Thymus (tissue), 11 donors: ENCODE results near the gene PIR. TPM values are rescaled to one million over a fixed set of nuclear protein-coding genes. Genes with fewer than 3 reads are reported as not detected.

Experiments used
- DNase-seq, 9 donors: peaks; one replicate each; pipeline ENCODE4 v3.0.0-alpha.2; 2013; ENCODE audit warnings: low spot score in 9 of 9, low read depth in 6 of 9, missing footprints in 1 of 9
- H3K27ac ChIP-seq, 2 donors: one replicate each; pipeline ENCODE4 v1.5.1; 2013; ENCODE audit warnings: control low read depth in 1 of 2, low read depth in 1 of 2, low read length in 1 of 2, mild to moderate bottlenecking in 1 of 2, moderate library complexity in 1 of 2
- H3K27me3 ChIP-seq, 2 donors: one replicate each; pipeline ENCODE4 v1.5.1; 2013; ENCODE audit warnings: low read length in 1 of 2; ENCODE audit not compliant: control insufficient read depth in 2 of 2, insufficient read depth in 1 of 2
- H3K36me3 ChIP-seq, 2 donors: one replicate each; pipeline ENCODE4 v1.5.1; 2013; ENCODE audit warnings: low read length in 1 of 2, mild to moderate bottlenecking in 1 of 2, moderate library complexity in 1 of 2; ENCODE audit not compliant: control insufficient read depth in 2 of 2, insufficient read depth in 2 of 2
- H3K4me1 ChIP-seq, 2 donors: one replicate each; pipeline ENCODE4 v1.5.1; 2013; ENCODE audit warnings: low read length in 2 of 2; ENCODE audit not compliant: control insufficient read depth in 2 of 2, insufficient read depth in 2 of 2
- H3K4me3 ChIP-seq, 2 donors: one replicate each; pipeline ENCODE4 v1.5.1; 2013; ENCODE audit warnings: low read length in 2 of 2, control low read depth in 1 of 2, mild to moderate bottlenecking in 1 of 2
- H3K9me3 ChIP-seq, 2 donors: one replicate each; pipeline ENCODE4 v1.5.1; 2013; ENCODE audit warnings: low read length in 1 of 2, mild to moderate bottlenecking in 1 of 2; ENCODE audit not compliant: control insufficient read depth in 2 of 2, insufficient read depth in 1 of 2
- WGBS: extraction: QIAGEN DNeasy Blood & Tissue Kit; methylation state at CpG from one replicate; pipeline ENCODE4 v1.1.7; 2013; 5-methylcytosine and 5-hydroxymethylcytosine counted together
- polyA plus RNA-seq: library from polyadenylated mRNA; stranded (reverse); fragments of 200-250 nt; gene quantifications from one replicate; pipeline ENCODE4 v1.2.3, GENCODE V29; 2013
- total RNA-seq: library from RNA; stranded (reverse); fragments of 120-200 nt; gene quantifications from one replicate; pipeline ENCODE4 v1.2.4, GENCODE V29; 2013
- donor health status: healthy.

The PIR gene
- total and polyA plus RNA-seq, 2 donors = 4.6 to 13.0 TPM

DNA sequence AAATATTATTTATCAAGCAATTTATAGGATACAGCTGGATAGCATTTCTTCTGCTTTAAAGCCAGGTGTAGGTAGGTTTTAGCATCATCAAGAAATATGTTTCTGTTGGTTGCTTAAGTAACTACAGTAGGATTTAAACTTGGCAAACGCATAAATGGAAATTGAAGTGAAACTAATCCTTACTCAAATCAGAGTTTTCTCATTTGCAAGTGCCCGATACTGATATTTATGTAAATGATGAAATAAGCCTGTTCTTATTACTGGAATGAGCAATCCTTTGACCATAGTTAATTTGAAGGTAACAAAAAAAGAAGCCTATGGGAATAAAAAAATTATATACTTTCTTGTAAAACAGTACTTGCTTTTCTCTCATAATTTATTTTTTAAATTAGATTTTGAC, 134.6 kb downstream of the PIR start:
- Histone ChIP-seq H3K36me3 (no peaks in the 10 kb centered on the region), H3K4me3 (no peak overlapping the region), H3K27ac (no peak overlapping the region), H3K27me3 (no peaks in the 10 kb centered on the region), H3K4me1 (no peaks in the 10 kb centered on the region), H3K9me3 (no peaks in the 10 kb centered on the region)
- DNase-seq = no peak
- 89% methylated on average over 2 of the region's 2 CpGs for WGBS

DNA sequence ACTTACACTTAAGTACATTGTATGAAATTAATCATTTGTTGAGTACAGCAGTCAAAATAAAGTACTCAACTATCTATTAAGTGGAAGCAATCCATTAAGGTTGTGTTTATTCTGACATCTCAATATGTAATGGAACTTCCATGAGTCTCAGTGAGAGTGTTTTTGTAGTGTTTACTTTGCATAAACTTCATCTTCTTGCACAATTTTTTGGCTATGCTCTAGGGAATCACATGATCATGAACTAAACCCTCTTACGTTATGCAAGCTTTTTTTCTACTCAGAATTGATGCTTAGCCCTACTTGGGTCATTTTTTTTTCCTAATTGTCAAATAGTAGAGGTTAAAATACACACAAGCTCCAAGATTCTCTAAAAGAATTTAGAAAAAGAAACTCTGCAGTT, 136.7 kb downstream of the PIR start:
- WGBS = 90% methylated on average over 1 of the region's 1 CpG
- H3K4me3 ChIP-seq = no peak overlapping the region
- no peak for DNase-seq
- no peaks in the 10 kb centered on the region for H3K9me3 ChIP-seq
- no peak overlapping the region for H3K27ac ChIP-seq
- no peaks in the 10 kb centered on the region for H3K27me3 ChIP-seq
- no peaks in the 10 kb centered on the region for H3K4me1 ChIP-seq
- no peaks in the 10 kb centered on the region for H3K36me3 ChIP-seq

DNA sequence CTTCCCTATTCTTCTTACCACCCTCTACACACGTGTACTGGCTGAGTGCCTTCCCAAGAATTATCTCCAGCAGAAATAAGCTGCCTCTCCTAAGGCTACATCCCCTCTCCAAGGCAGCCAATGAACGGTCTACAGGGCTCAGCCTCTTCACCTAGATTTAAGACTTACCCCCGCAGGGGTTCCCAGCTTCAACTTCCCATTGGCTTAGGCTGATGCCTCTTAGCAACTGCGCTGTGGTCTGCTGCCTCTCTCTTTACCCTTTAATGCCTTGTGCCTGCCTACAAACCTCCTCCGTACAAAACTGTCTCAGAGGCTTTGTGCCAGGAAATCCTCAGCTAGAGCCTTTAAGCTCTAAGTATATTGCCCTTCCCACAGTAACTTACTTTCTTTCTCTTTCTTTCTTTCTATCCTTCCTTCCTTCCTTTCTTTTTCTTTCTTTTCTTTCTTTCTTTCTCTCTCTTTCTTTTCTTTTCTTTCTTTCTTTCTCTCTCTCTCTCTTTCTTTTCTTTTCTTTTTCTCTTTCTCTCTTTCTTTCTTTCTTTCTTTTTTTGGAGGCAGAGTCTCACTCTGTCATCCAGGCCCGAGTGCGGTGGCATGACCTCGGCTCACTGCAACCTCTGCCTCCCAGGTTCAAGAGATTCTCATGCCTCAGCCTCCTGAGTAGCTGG, 142.7 kb downstream of the PIR start:
- WGBS = 67% methylated on average over 8 of the region's 8 CpGs
- Histone ChIP-seq H3K9me3 (no peaks in the 10 kb centered on the region), H3K4me1 (no peaks in the 10 kb centered on the region), H3K36me3 (no peaks in the 10 kb centered on the region), H3K27me3 (no peaks in the 10 kb centered on the region), H3K4me3 (no peak overlapping the region), H3K27ac (no peak overlapping the region)
- peak in 1 of 9 donors; percentile 8 for DNase-seq

DNA sequence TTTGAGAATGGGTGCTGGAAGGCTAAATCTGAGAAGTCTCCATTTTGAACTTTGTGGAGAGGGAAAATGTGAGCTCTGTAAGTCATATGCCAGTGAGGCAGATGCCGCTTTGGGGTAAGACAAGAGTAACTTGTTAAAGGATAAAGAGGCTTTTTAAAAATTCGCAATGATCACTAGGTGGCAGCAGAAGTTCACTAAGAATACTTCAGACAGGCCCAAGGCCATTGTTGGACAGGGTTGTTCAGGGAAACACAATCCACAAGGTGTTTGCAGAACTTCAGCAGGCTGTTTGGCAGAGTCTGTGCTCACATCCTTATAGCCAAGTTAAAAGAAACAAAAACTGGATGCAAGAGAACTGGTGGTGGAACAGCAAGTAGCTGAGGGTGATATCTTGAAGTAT, 144.1 kb downstream of the PIR start:
- Histone ChIP-seq H3K4me1 (no peaks in the 10 kb centered on the region), H3K27me3 (peaks cover 0 to 4% of the 10 kb centered on the region in 2 donors), H3K36me3 (no peaks in the 10 kb centered on the region), H3K9me3 (no peaks in the 10 kb centered on the region), H3K27ac (no peak overlapping the region), H3K4me3 (no peak overlapping the region)
- 36% methylated on average over 2 of the region's 2 CpGs for WGBS
- peak in 5 of 9 donors; percentile 24 to 66 (median 26) for DNase-seq

DNA sequence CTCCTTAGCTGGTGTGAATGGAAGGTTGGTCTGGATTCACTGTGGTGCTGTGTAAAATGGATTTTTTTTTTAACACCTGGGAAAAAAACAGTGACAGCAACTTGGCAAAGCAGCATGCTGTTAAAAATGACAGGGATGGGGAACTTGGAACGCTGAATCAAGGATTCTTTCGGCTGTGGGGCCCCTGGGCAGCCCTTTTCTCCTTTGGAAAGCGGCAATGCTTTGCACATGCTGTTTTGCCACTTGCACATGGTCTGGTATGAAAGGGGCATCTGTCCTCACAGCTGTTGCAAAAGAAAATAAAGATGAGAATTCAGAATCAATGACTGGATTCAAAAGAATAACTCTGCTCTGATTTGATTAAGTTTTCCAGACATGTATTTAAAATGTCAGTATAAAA, 147.2 kb downstream of the PIR start:
- no peak for DNase-seq
- Histone ChIP-seq H3K4me1 (no peaks in the 10 kb centered on the region), H3K9me3 (no peaks in the 10 kb centered on the region), H3K4me3 (no peak overlapping the region), H3K36me3 (no peaks in the 10 kb centered on the region), H3K27me3 (peaks cover 0 to 7% of the 10 kb centered on the region in 2 donors), H3K27ac (no peak overlapping the region)
- WGBS = 92% methylated on average over 3 of the region's 3 CpGs

DNA sequence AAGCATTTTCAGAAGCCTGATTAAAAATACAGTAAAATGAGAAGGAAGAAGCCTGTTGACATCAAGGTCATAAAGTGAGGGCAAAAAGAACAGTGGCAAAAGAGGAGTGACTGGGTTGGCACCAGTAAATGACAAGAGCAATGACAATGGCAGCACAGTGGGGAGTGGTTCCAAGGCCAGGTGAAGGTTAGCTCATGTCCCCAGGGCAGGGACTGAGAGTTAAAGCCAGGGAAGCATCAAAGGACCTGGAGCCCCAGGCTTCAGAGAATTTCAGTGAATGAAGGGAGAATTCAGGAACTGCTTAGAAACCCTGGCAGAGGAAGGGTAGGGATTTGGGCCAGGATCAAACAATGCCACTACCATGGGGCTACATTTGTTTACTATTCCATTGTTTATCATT, 149.0 kb downstream of the PIR start:
- H3K9me3 ChIP-seq = no peaks in the 10 kb centered on the region
- DNase-seq = no peak

DNA sequence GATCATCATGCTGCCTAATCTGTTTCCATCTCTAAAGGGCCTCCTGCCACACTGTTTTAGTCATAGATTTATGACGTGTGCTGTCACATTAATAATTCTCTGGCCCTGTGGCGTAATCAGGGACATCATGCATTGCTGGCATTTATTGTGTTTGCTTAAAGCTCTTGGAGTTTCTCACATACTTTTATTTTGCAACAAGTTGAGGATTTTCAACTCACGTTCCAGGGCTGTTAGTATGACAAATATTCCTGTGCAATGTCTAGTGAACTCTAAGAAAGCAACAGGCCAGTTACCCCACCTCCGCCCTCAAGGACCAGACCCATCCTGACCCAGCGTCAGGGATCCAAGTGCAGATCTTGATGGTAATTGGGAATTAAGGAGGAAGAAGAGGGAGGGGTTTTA, 150.1 kb downstream of the PIR start:
- H3K36me3 ChIP-seq = no peaks in the 10 kb centered on the region
- H3K27ac ChIP-seq = no peak overlapping the region
- no peaks in the 10 kb centered on the region for H3K9me3 ChIP-seq
- 93% methylated on average over 5 of the region's 5 CpGs for WGBS
- H3K27me3 ChIP-seq = peaks cover 0 to 10% of the 10 kb centered on the region in 2 donors
- H3K4me1 ChIP-seq = no peaks in the 10 kb centered on the region
- DNase-seq = no peak
- H3K4me3 ChIP-seq = no peak overlapping the region

More for the DNA sequence above, 149.0 kb downstream of the PIR start:
- Histone ChIP-seq H3K4me3 (no peak overlapping the region), H3K36me3 (no peaks in the 10 kb centered on the region), H3K27me3 (peaks cover 0 to 10% of the 10 kb centered on the region in 2 donors), H3K27ac (no peak overlapping the region), H3K4me1 (no peaks in the 10 kb centered on the region)

DNA sequence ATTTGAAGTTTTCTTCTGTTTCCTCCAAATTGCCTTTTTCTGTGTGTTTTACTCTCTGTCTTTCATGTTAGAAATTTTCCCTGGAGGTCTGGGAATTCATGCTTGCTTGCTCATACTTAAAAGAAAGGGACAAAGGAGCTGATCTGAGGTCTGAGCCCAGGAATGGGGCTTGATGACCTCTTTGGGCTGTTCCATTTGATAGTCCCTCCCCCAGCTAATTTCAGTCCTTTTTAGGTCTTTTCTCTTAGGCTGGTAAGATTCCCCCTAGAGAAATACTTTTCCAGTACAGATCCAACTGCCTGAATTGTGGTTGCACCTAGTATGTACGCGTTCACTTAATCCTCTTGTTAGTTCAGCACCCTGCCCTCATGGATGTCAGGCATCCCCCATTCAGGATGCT, 152.3 kb downstream of the PIR start:
- no peak for DNase-seq
- H3K27me3 ChIP-seq = peaks cover 0 to 20% of the 10 kb centered on the region in 2 donors
- H3K36me3 ChIP-seq = no peaks in the 10 kb centered on the region
- no peaks in the 10 kb centered on the region for H3K4me1 ChIP-seq
- H3K4me3 ChIP-seq = no peak overlapping the region
- WGBS = 98% methylated on average over 2 of the region's 2 CpGs
- H3K27ac ChIP-seq = no peak overlapping the region
- H3K9me3 ChIP-seq = no peaks in the 10 kb centered on the region

DNA sequence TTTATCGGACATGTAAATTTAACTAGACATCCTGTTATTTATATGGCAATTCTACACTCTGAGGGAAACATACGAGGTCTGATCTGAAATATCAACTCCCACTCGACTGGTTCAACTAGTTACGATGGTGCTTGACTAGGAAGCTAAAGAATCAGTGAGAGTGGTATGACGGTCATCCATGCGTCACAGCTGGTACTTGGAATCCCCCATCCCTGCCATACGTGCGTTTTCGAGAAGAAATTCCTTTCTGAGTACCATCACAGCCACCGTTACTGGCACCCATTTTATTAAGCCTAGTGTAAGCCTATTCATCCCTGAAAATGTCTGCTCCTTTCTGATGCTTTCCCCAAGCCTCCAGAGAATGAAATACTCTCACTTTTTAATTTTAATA, 157.1 kb downstream of the PIR start:
- Histone ChIP-seq H3K4me3 (peak overlapping the region; percentile 60 to 66), H3K27ac (peak overlapping the region in 1 of 2 donors; percentile 60)
- no peak for DNase-seq

More for the DNA sequence above, 157.1 kb downstream of the PIR start:
- peaks cover 0 to 4% of the 10 kb centered on the region in 2 donors for H3K4me1 ChIP-seq
- H3K9me3 ChIP-seq = no peaks in the 10 kb centered on the region
- 0% methylated on average over 10 of the region's 10 CpGs for WGBS
- H3K36me3 ChIP-seq = peaks cover 0 to 7% of the 10 kb centered on the region in 2 donors
- H3K27me3 ChIP-seq = peaks cover 0 to 14% of the 10 kb centered on the region in 2 donors
